Parathyroid adenoma (tissue), 2 donors: ENCODE data around the gene CCDC117.

ENCODE experiments used
- H2AFZ ChIP-seq: fragments of 300-600 bp; sonication (generic); one replicate; pipeline ENCODE4 v1.7.0; 2017; ENCODE audit warnings: antibody characterized with exemption, mild to moderate bottlenecking
- H3K27ac ChIP-seq: fragments of 300-600 bp; sonication (generic); one replicate; pipeline ENCODE4 v1.7.0; 2017
- H3K27me3 ChIP-seq: fragments of 300-600 bp; sonication (generic); one replicate; pipeline ENCODE4 v1.7.0; 2017; ENCODE audit warnings: low read length; ENCODE audit not compliant: control insufficient read depth, insufficient read depth
- H3K36me3 ChIP-seq: fragments of 300-600 bp; sonication (generic); one replicate; pipeline ENCODE4 v1.7.0; 2017; ENCODE audit warnings: low read length; ENCODE audit not compliant: control insufficient read depth, insufficient read depth
- H3K4me1 ChIP-seq: fragments of 300-600 bp; sonication (generic); one replicate; pipeline ENCODE4 v1.7.0; 2017; ENCODE audit warnings: control low read depth
- H3K4me2 ChIP-seq: fragments of 300-600 bp; sonication (generic); one replicate; pipeline ENCODE4 v1.7.0; 2017; ENCODE audit warnings: low read length
- H3K4me3 ChIP-seq: fragments of 300-600 bp; sonication (generic); one replicate; pipeline ENCODE4 v1.7.0; 2017; ENCODE audit warnings: low read depth, low read length
- H3K79me2 ChIP-seq: fragments of 300-600 bp; sonication (generic); one replicate; pipeline ENCODE4 v1.7.0; 2017; ENCODE audit warnings: control low read depth
- H3K9ac ChIP-seq: fragments of 300-600 bp; sonication (generic); one replicate; pipeline ENCODE4 v1.7.0; 2017; ENCODE audit warnings: mild to moderate bottlenecking
- H3K9me3 ChIP-seq: fragments of 300-600 bp; sonication (generic); one replicate; pipeline ENCODE4 v1.7.0; 2017; ENCODE audit warnings: low read length; ENCODE audit not compliant: control insufficient read depth
- TF ChIP-seq, protein P1 (sequence below): fragments of 300-600 bp; sonication (generic); IDR thresholded peaks from one replicate; pipeline ENCODE4 v1.7.0; 2017; ENCODE audit warnings: antibody characterized with exemption, mild to moderate bottlenecking
- donor health status: primary hyperparathyroidism.

Gene CCDC117

GRCh38 chr22:28769394-28770085, 3.0 kb upstream of the CCDC117 start:
- TF ChIP-seq, protein P1, sequence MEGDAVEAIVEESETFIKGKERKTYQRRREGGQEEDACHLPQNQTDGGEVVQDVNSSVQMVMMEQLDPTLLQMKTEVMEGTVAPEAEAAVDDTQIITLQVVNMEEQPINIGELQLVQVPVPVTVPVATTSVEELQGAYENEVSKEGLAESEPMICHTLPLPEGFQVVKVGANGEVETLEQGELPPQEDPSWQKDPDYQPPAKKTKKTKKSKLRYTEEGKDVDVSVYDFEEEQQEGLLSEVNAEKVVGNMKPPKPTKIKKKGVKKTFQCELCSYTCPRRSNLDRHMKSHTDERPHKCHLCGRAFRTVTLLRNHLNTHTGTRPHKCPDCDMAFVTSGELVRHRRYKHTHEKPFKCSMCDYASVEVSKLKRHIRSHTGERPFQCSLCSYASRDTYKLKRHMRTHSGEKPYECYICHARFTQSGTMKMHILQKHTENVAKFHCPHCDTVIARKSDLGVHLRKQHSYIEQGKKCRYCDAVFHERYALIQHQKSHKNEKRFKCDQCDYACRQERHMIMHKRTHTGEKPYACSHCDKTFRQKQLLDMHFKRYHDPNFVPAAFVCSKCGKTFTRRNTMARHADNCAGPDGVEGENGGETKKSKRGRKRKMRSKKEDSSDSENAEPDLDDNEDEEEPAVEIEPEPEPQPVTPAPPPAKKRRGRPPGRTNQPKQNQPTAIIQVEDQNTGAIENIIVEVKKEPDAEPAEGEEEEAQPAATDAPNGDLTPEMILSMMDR = no peak
- no peak overlapping the region for H3K4me2 ChIP-seq
- H3K79me2 ChIP-seq = peaks cover 5% of the 10 kb centered on the region
- no peak overlapping the region for H3K9ac ChIP-seq
- no peaks in the 10 kb centered on the region for H3K27me3 ChIP-seq
- H3K27ac ChIP-seq = no peak overlapping the region
- no peak overlapping the region for H3K4me3 ChIP-seq
- no peak overlapping the region for H2AFZ ChIP-seq
- H3K36me3 ChIP-seq = no peaks in the 10 kb centered on the region
- no peaks in the 10 kb centered on the region for H3K4me1 ChIP-seq
- no peaks in the 10 kb centered on the region for H3K9me3 ChIP-seq

DNA sequence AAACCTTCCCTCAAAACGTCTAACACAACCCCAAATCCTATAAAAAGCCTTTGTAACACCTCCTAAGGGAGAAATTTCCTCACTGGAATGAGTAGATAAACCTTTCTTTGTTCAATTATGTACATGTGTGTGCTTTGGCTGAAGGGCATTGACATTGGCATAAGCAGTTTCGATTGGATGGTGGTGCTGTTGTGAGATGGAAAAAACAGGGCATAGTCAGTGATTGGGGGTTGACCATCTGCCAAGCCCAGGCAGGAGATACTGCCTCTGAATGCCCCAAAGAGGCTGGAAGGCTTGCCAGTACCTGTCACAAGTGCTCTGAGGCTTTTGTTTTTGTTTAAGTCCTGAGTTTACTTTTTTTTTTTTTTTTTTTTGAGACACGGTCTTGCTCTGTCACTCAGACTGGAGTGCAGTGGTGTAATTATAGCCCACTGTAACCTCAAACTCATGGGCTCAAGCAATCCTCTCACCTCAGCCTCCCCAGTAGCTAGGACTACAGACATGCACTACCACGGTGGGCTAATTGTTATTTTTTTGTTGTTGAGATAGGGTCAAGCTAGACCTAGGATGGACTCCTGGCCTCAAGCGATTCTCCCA, 1.2 kb upstream of the CCDC117 start:
- TF ChIP-seq, protein P1 = no peak

GRCh38 chr22:28773461-28773867, 969 bp downstream of the CCDC117 start:
- TF ChIP-seq, protein P1 = no peak
- Histone ChIP-seq H3K4me2 (peak overlapping the region; percentile 96), H3K9me3 (no peaks in the 10 kb centered on the region), H3K9ac (no peak overlapping the region), H3K27me3 (no peaks in the 10 kb centered on the region), H2AFZ (peak overlapping the region; percentile 56), H3K4me1 (no peaks in the 10 kb centered on the region), H3K79me2 (peaks cover 24% of the 10 kb centered on the region), H3K27ac (no peak overlapping the region), H3K36me3 (no peaks in the 10 kb centered on the region), H3K4me3 (peak overlapping the region; percentile 95)

More for the DNA sequence above, 1.2 kb upstream of the CCDC117 start:
- H3K4me3 ChIP-seq = no peak overlapping the region
- H2AFZ ChIP-seq = no peak overlapping the region
- peaks cover 19% of the 10 kb centered on the region for H3K79me2 ChIP-seq
- no peaks in the 10 kb centered on the region for H3K36me3 ChIP-seq
- no peak overlapping the region for H3K27ac ChIP-seq
- H3K9me3 ChIP-seq = no peaks in the 10 kb centered on the region
- H3K9ac ChIP-seq = no peak overlapping the region
- no peaks in the 10 kb centered on the region for H3K27me3 ChIP-seq
- H3K4me1 ChIP-seq = no peaks in the 10 kb centered on the region
- H3K4me2 ChIP-seq = no peak overlapping the region

- TF ChIP-seq, protein P1 = no peak
These were observed 1.9 kb downstream of the CCDC117 start for GRCh38 chr22:28774378-28774777.

More at GRCh38 chr22:28774378-28774777, 1.9 kb downstream of the CCDC117 start:
- Histone ChIP-seq H3K4me2 (no peak overlapping the region), H3K27ac (no peak overlapping the region), H3K36me3 (no peaks in the 10 kb centered on the region), H2AFZ (no peak overlapping the region), H3K9ac (no peak overlapping the region), H3K79me2 (peaks cover 24% of the 10 kb centered on the region), H3K4me1 (no peaks in the 10 kb centered on the region), H3K4me3 (no peak overlapping the region), H3K27me3 (no peaks in the 10 kb centered on the region), H3K9me3 (no peaks in the 10 kb centered on the region)
